IMR-90 (cell line): ENCODE measurements around the gene CDC42EP4. TPM values are rescaled to one million over a fixed set of nuclear protein-coding genes. Genes with fewer than 3 reads are reported as not detected.

Experiments
- ATAC-seq: fragments of 200-7000 bp; cut with Tn5 transposase; 2 replicates; pipeline ENCODE4 v1.9.1; 2020; ENCODE audit warnings: low read depth, mild to moderate bottlenecking, moderate library complexity
- BruUV-seq: library from RNA; stranded (reverse); fragments of 400-500 nt; replicated peaks from 2 replicates; lab custom pipeline; 2021; lab: Mats Ljungman, UMichigan
- CTCF ChIA-PET: fragments of 300-600 bp; formaldehyde crosslinking; extraction: SDS; loops from one replicate; lab custom pipeline; 2021; ENCODE audit warnings: antibody characterized with exemption; lab: Yijun Ruan, JAX
- POLR2A ChIA-PET: fragments of 300-600 bp; sonication (Branson Sonifier 250); formaldehyde crosslinking; loops from one replicate; lab custom pipeline; 2022; ENCODE audit warnings: antibody characterized with exemption; ENCODE audit not compliant: unreplicated experiment; lab: Charles Lee
- DNase-seq: peaks from one replicate; pipeline ENCODE4 v3.0.0; 2013
- H2AFZ ChIP-seq: replicated peaks from 2 replicates; pipeline ENCODE3; 2013; ENCODE audit warnings: low read length, mild to moderate bottlenecking; ENCODE audit not compliant: poor library complexity
- H2AK5ac ChIP-seq: 2 replicates; pipeline ENCODE4 v1.6.1; 2013; ENCODE audit warnings: low read depth, low read length, inconsistent platforms
- H2AK9ac ChIP-seq: replicated peaks from 2 replicates; pipeline ENCODE3; 2013; ENCODE audit warnings: mild to moderate bottlenecking, low read depth, low read length, moderate library complexity; ENCODE audit not compliant: poor library complexity
- H2BK120ac ChIP-seq: 2 replicates; pipeline ENCODE4 v1.6.1; 2013; ENCODE audit warnings: low read depth, low read length, inconsistent platforms
- H2BK15ac ChIP-seq: 3 replicates; pipeline ENCODE4 v1.6.1; 2013; ENCODE audit warnings: low read depth, low read length, inconsistent platforms
- H2BK20ac ChIP-seq: 2 replicates; pipeline ENCODE4 v1.6.1; 2013; ENCODE audit warnings: low read depth, mild to moderate bottlenecking, inconsistent platforms, low read length, moderate library complexity
- H2BK5ac ChIP-seq: 2 replicates; pipeline ENCODE4 v1.6.1; 2013; ENCODE audit warnings: mild to moderate bottlenecking, low read depth, low read length, inconsistent platforms; ENCODE audit not compliant: poor library complexity, severe bottlenecking
- H3K14ac ChIP-seq: replicated peaks from 2 replicates; pipeline ENCODE4 v1.6.1; 2013; ENCODE audit warnings: low read depth, low read length, inconsistent platforms
- H3K18ac ChIP-seq: 2 replicates; pipeline ENCODE4 v1.6.1; 2013; ENCODE audit warnings: low read depth, low read length, control low read depth
- H3K23ac ChIP-seq: 2 replicates; pipeline ENCODE4 v1.6.1; 2013; ENCODE audit warnings: low read depth, low read length, inconsistent platforms
- H3K27ac ChIP-seq: 2 replicates; pipeline ENCODE4 v1.5.1; 2013; ENCODE audit warnings: mild to moderate bottlenecking, control low read depth, low read length; ENCODE audit not compliant: insufficient read depth
- H3K27me3 ChIP-seq: 2 replicates; pipeline ENCODE4 v1.6.1; 2013; ENCODE audit warnings: low read length; ENCODE audit not compliant: control insufficient read depth, insufficient read depth
- H3K36me3 ChIP-seq: 2 replicates; pipeline ENCODE4 v1.6.1; 2013; ENCODE audit warnings: low read length, mixed read lengths; ENCODE audit not compliant: control insufficient read depth, insufficient read depth
- H3K4ac ChIP-seq: 2 replicates; pipeline ENCODE4 v1.6.1; 2013; ENCODE audit warnings: low read depth, low read length, inconsistent platforms
- H3K4me1 ChIP-seq: 2 replicates; pipeline ENCODE4 v1.6.1; 2013; ENCODE audit warnings: low read length, mixed read lengths; ENCODE audit not compliant: control insufficient read depth, insufficient read depth
- H3K4me2 ChIP-seq: 2 replicates; pipeline ENCODE4 v1.6.1; 2013; ENCODE audit warnings: low read depth, mild to moderate bottlenecking, control low read depth, low read length, moderate library complexity
- H3K4me3 ChIP-seq: 2 replicates; pipeline ENCODE4 v1.5.1; 2013; ENCODE audit warnings: low read depth, mild to moderate bottlenecking, control low read depth, low read length, moderate library complexity; ENCODE audit not compliant: insufficient read depth
- H3K56ac ChIP-seq: 2 replicates; pipeline ENCODE4 v1.6.1; 2013; ENCODE audit warnings: low read length, inconsistent platforms; ENCODE audit not compliant: insufficient read depth; ENCODE audit errors: extremely low read depth
- H3K79me1 ChIP-seq, 2 experiments: 2 replicates each; pipeline ENCODE4 v1.6.1; 2013; ENCODE audit warnings: low read length in 2 of 2, inconsistent platforms in 1 of 2, low read depth in 1 of 2
- H3K9ac ChIP-seq: 2 replicates; pipeline ENCODE4 v1.6.1; 2013; ENCODE audit warnings: low read depth, low read length, control low read depth
- H3K9me1 ChIP-seq: 2 replicates; pipeline ENCODE4 v1.6.1; 2013; ENCODE audit warnings: low read length, inconsistent platforms; ENCODE audit not compliant: insufficient read depth
- H3K9me3 ChIP-seq: 2 replicates; pipeline ENCODE4 v1.6.1; 2013; ENCODE audit warnings: low read length; ENCODE audit not compliant: control insufficient read depth, insufficient read depth
- H4K20me1 ChIP-seq: 2 replicates; pipeline ENCODE4 v1.6.1; 2013; ENCODE audit warnings: low read length, inconsistent platforms; ENCODE audit not compliant: insufficient read depth
- H4K5ac ChIP-seq: 2 replicates; pipeline ENCODE4 v1.6.1; 2013; ENCODE audit warnings: mild to moderate bottlenecking, low read depth, low read length, control low read depth
- H4K8ac ChIP-seq, 2 experiments: 2 replicates each; pipeline ENCODE4 v1.6.1; 2013; ENCODE audit warnings: low read depth in 2 of 2, low read length in 2 of 2, control low read depth in 1 of 2, inconsistent platforms in 1 of 2
- H4K91ac ChIP-seq: 2 replicates; pipeline ENCODE4 v1.6.1; 2013; ENCODE audit warnings: low read depth, low read length, inconsistent platforms; ENCODE audit not compliant: insufficient read depth
- BHLHE40 ChIP-seq: fragments of 150-350 bp; IDR thresholded peaks from 2 replicates; pipeline ENCODE4 v1.6.1; 2016; ENCODE audit warnings: mild to moderate bottlenecking, low read depth, low read length
- CEBPB ChIP-seq: IDR thresholded peaks from 2 replicates; pipeline ENCODE4 v1.6.1; 2012; ENCODE audit warnings: low read depth, low read length, improper control_type of control experiment
- CHD1 ChIP-seq: IDR thresholded peaks from 2 replicates; pipeline ENCODE4 v1.6.1; 2012; ENCODE audit warnings: low read depth, low read length, improper control_type of control experiment
- CTCF ChIP-seq: conservative IDR thresholded peaks from 2 replicates; pipeline ENCODE4 v1.5.1; 2012; ENCODE audit warnings: mild to moderate bottlenecking, low read depth, low read length, improper control_type of control experiment
- ELK1 ChIP-seq: fragments of 150-350 bp; IDR thresholded peaks from 2 replicates; pipeline ENCODE4 v1.6.1; 2016; ENCODE audit warnings: low read depth, mild to moderate bottlenecking, low read length, moderate library complexity, borderline replicate concordance
- FOS ChIP-seq: fragments of 150-350 bp; IDR thresholded peaks from 2 replicates; pipeline ENCODE4 v1.6.1; 2016; ENCODE audit warnings: low read depth, low read length
- MAZ ChIP-seq: IDR thresholded peaks from 2 replicates; pipeline ENCODE4 v1.6.1; 2012; ENCODE audit warnings: low read depth, mild to moderate bottlenecking, low read length, improper control_type of control experiment, moderate library complexity, borderline replicate concordance
- MXI1 ChIP-seq: IDR thresholded peaks from 2 replicates; pipeline ENCODE4 v1.6.1; 2012; ENCODE audit warnings: low read depth, mild to moderate bottlenecking, low read length, moderate library complexity, borderline replicate concordance
- NFE2L2 ChIP-seq: fragments of 150-350 bp; IDR thresholded peaks from 2 replicates; pipeline ENCODE4 v1.6.1; 2016; ENCODE audit warnings: low read depth, mild to moderate bottlenecking, low read length
- POLR2A ChIP-seq: IDR thresholded peaks from 2 replicates; pipeline ENCODE4 v1.6.1; 2012; ENCODE audit warnings: mild to moderate bottlenecking, low read depth, low read length
- RAD21 ChIP-seq: IDR thresholded peaks from 2 replicates; pipeline ENCODE4 v1.6.1; 2012; ENCODE audit warnings: low read length, improper control_type of control experiment
- RCOR1 ChIP-seq: IDR thresholded peaks from 2 replicates; pipeline ENCODE4 v1.6.1; 2012; ENCODE audit warnings: mild to moderate bottlenecking, low read length, improper control_type of control experiment; ENCODE audit not compliant: insufficient replicate concordance
- RFX5 ChIP-seq: IDR thresholded peaks from 2 replicates; pipeline ENCODE4 v1.8.0; 2012; ENCODE audit warnings: low read depth, mild to moderate bottlenecking, low read length, moderate library complexity
- SMC3 ChIP-seq: fragments of 150-350 bp; IDR thresholded peaks from 2 replicates; pipeline ENCODE4 v1.6.1; 2016; ENCODE audit warnings: low read depth, mild to moderate bottlenecking, antibody characterized with exemption, low read length, moderate library complexity
- USF2 ChIP-seq: fragments of 150-350 bp; IDR thresholded peaks from 2 replicates; pipeline ENCODE4 v1.6.1; 2017; ENCODE audit warnings: mild to moderate bottlenecking, antibody characterized with exemption, low read length, low read depth
- WGBS, 2 experiments: methylation state at CpG; one replicate each; pipeline versions ENCODE4 v1.1.5 to v1.1.7; 2013; ENCODE audit warnings: missing lambda C conversion rate in 2 of 2; ENCODE audit not compliant: insufficient read length in 1 of 2; ENCODE audit errors: extremely low coverage in 2 of 2; 5-methylcytosine and 5-hydroxymethylcytosine counted together
- dilution Hi-C: fragments of 300-500 bp; cut with HindIII; formaldehyde crosslinking; loops from one replicate; pipeline ENCODE4 v1.14.3; 2018; ENCODE audit warnings: low sequenced_read_pairs; ENCODE audit not compliant: unreplicated experiment
- in situ Hi-C: fragments of 300-500 bp; cut with MboI; formaldehyde crosslinking; loops from 3 replicates; pipeline ENCODE4 v1.14.3; 2019; ENCODE audit warnings: low sequenced_read_pairs, inconsistent platforms, mixed read lengths
- intact Hi-C: fragments of 100-400 bp; cut with micrococcal nuclease; formaldehyde crosslinking; loops from 2 replicates; pipeline ENCODE4 v1.10.0; 2022
- polyA plus RNA-seq, 3 experiments: library from polyadenylated mRNA; depleted of rRNA; stranded (reverse); fragments of >200 nt; gene quantifications; 2 replicates each; pipeline ENCODE4 v1.2.3, GENCODE V29; 2012; ENCODE audit warnings: low replicate concordance in 1 of 3
- total RNA-seq: library from RNA; depleted of rRNA; stranded (reverse); fragments of >200 nt; gene quantifications from 2 replicates; pipeline ENCODE4 v1.2.3, GENCODE V29; 2012

Gene CDC42EP4
- total and polyA plus RNA-seq, 2 of the 4 experiments (the other 2 are of a cell fraction): 14.3 to 25.8 TPM

GRCh38 chr17:73291260-73291801, 20.5 kb downstream of the CDC42EP4 start:
- H2AK9ac ChIP-seq: peak overlapping the region; percentile 99
- in situ Hi-C loops: no loop called here
- intact Hi-C loops: no loop called here
- H3K27ac ChIP-seq: peak overlapping the region; percentile 66
- H4K20me1 ChIP-seq: peaks cover 69% of the 10 kb centered on the region
- dilution Hi-C loops: no loop called here
- H3K18ac ChIP-seq: peak overlapping the region; percentile 43
- H3K14ac ChIP-seq: peak overlapping the region; percentile 89
- peak overlapping the region; percentile 43 for H3K4me2 ChIP-seq
- H3K9me3 ChIP-seq: no peaks in the 10 kb centered on the region
- ChIA-PET CTCF (interaction anchor here (0.6 to 1.0 kb wide), 2 partner anchors 20 to 49 kb away, joined by 3 to 5 read pairs; no protein-coding TSS in a partner anchor), POLR2A (interaction anchor here (1.0 to 1.1 kb wide), 2 partner anchors 20 to 51 kb away, joined by 4 to 5 read pairs; no protein-coding TSS in a partner anchor)
- peaks cover 38% of the 10 kb centered on the region for H3K9me1 ChIP-seq
- H2BK15ac ChIP-seq: peak overlapping the region; percentile 67
- peak overlapping the region; percentile 14; the same call in 1 of the 2 replicates for H3K9ac ChIP-seq
- peak; percentile 86 for DNase-seq
- H2BK120ac ChIP-seq: peak overlapping the region; percentile 93
- H4K5ac ChIP-seq: peak overlapping the region; percentile 33; the same call in 1 of the 2 replicates
- 40% methylated on average over 2 of the region's 8 CpGs; no CpG with 5 or more reads in 1 of the 2 experiments for WGBS, 2 experiments
- H3K56ac ChIP-seq: peak overlapping the region; percentile 69
- peak overlapping the region; percentile 99 for H4K91ac ChIP-seq
- peak overlapping the region; percentile 99 for H2AK5ac ChIP-seq
- BruUV-seq: no TSS peak
- H3K36me3 ChIP-seq: peaks cover 4% of the 10 kb centered on the region; the same call in 1 of the 2 replicates
- no peak overlapping the region for H3K4me3 ChIP-seq
- ATAC-seq: peak; percentile 83
- H3K23ac ChIP-seq: peak overlapping the region; percentile 80
- H4K8ac ChIP-seq: peak overlapping the region; percentile 80 to 95
- H3K27me3 ChIP-seq: no peaks in the 10 kb centered on the region
- peaks cover 37 to 90% of the 10 kb centered on the region in 2 experiments for H3K79me1 ChIP-seq
- peak overlapping the region; percentile 76 for H2AFZ ChIP-seq
- H3K4ac ChIP-seq: peak overlapping the region; percentile 98
- H3K4me1 ChIP-seq: peaks cover 46% of the 10 kb centered on the region
- peak overlapping the region; percentile 94 for H2BK5ac ChIP-seq
- peak overlapping the region; percentile 94 for H2BK20ac ChIP-seq
- TF ChIP-seq CEBPB (no peak), BHLHE40 (no peak), RFX5 (no peak), POLR2A (no peak), FOS (peak; percentile 44; the same call in 1 of the 2 replicates), RAD21 (no peak), MAZ (peak; percentile 76; the same call in 1 of the 2 replicates), SMC3 (no peak), NFE2L2 (peak; percentile 44; the same call in 1 of the 2 replicates), MXI1 (no peak), CHD1 (no peak), USF2 (no peak), CTCF (no peak), RCOR1 (no peak), ELK1 (no peak)
